Right cardiac atrium (tissue), 5 donors: ENCODE data around the gene PPM1G. TPM values are rescaled to one million over a fixed set of nuclear protein-coding genes. Genes with fewer than 3 reads are reported as not detected.

ENCODE experiments used
- ATAC-seq, 2 donors: fragments of 200-7000 bp; cut with Tn5 transposase; one replicate each; pipeline versions ENCODE4 v1.8.0 to v1.9.1; 2020; ENCODE audit warnings: moderate library complexity in 2 of 2, mild to moderate bottlenecking in 1 of 2
- DNase-seq, 3 donors: peaks; one replicate each; pipeline ENCODE4 v3.0.0-alpha.2; 2020
- H3K27ac ChIP-seq: one replicate; pipeline ENCODE4 v1.5.1; 2013; ENCODE audit warnings: mild to moderate bottlenecking, low read length, control low read depth, moderate library complexity
- H3K27me3 ChIP-seq: one replicate; pipeline ENCODE4 v1.6.1; 2013; ENCODE audit not compliant: control insufficient read depth, insufficient read depth
- H3K4me1 ChIP-seq: one replicate; pipeline ENCODE4 v1.6.1; 2013; ENCODE audit warnings: low read length; ENCODE audit not compliant: control insufficient read depth, insufficient read depth
- H3K4me3 ChIP-seq: one replicate; pipeline ENCODE4 v1.5.1; 2013; ENCODE audit warnings: low read length, control low read depth
- H3K9me3 ChIP-seq: one replicate; pipeline ENCODE4 v1.6.1; 2013; ENCODE audit warnings: low read length; ENCODE audit not compliant: control insufficient read depth
- WGBS: extraction: QIAGEN DNeasy Blood & Tissue Kit; methylation state at CpG from one replicate; pipeline ENCODE4 v1.1.7; 2013; 5-methylcytosine and 5-hydroxymethylcytosine counted together
- intact Hi-C, 4 donors: fragments of 100-400 bp; cut with DNase I; formaldehyde crosslinking; loops; one replicate each; pipeline versions ENCODE4 v1.11.0 to v1.14.0; 2022 to 2023
- polyA plus RNA-seq: library from polyadenylated mRNA; stranded (reverse); fragments of 200-250 nt; gene quantifications from one replicate; pipeline ENCODE4 v1.2.3, GENCODE V29; 2013
- total RNA-seq, 4 donors: library from RNA; stranded (reverse); fragmentation: NEBNext Ultra II Directional; extraction: Animal tissue kit (Norgen Biotek cat#: 25700); gene quantifications; one replicate each; pipeline ENCODE4 v1.2.1, GENCODE V29; 2021
- donor health status: healthy with polysubstance abuse.
- donor health status: DM: no; HTN: yes; CAD: no.
- donor health status: DM: no; HTN: no; CAD: no.
- donor health status: DM: no; HTN: yes; CAD: no; lungs with severe emphysema.
- donor health status: DM: yes; HTN: yes; CAD: no.

The PPM1G gene
- total and polyA plus RNA-seq, 5 donors: 31.5 to 40.4 (median 35.7) TPM

DNA sequence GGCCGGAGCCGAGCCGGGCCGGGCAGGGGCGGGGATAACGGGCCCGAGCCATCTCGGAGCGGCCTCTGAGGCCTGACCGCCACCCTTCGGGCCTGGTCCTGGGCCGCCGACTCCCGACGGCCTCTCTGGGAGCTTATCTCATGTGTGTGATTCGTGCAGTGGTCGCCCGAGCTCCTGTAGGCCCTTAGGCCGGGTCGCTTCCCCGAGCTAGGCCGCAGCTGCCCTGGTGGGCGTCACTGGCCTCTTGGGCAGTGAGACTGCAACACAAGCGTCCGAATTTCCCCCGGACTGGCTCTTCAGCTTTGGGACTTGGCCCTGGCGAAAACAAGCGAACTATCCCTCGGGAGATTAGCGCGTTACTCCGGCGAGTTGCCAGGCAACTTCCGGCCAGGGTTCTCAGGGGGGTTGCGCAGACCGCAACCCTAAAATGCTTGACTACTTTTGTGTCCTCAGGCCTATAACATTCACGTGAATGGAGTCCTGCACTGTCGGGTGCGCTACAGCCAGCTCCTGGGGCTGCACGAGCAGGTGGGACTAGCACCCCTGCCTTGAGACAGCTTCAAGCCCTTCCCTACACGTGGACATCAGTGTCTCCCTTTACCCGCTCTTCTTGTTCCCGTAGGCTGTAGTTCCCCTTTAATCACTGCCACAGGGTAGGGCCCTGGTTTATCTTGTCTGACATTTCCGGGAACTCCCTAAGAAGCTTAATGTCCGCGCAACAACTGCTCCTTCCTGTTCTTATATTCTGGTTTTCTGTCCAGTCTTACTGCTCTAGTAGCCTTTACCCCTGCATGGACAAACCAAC is 38.4 kb downstream of the PPM1G start:
- intact Hi-C loops: no loop called here
- ATAC-seq (peak; percentile 45 to 57), DNase-seq (peak in 2 of 3 donors; percentile 77)
- peak overlapping the region; percentile 73 for H3K27ac ChIP-seq
- WGBS: under 1% methylated on average over 46 of the region's 46 CpGs
- peaks cover 3% of the 10 kb centered on the region for H3K4me1 ChIP-seq
- H3K4me3 ChIP-seq: peak overlapping the region; percentile 70
- H3K9me3 ChIP-seq: no peaks in the 10 kb centered on the region
- no peaks in the 10 kb centered on the region for H3K27me3 ChIP-seq

DNA sequence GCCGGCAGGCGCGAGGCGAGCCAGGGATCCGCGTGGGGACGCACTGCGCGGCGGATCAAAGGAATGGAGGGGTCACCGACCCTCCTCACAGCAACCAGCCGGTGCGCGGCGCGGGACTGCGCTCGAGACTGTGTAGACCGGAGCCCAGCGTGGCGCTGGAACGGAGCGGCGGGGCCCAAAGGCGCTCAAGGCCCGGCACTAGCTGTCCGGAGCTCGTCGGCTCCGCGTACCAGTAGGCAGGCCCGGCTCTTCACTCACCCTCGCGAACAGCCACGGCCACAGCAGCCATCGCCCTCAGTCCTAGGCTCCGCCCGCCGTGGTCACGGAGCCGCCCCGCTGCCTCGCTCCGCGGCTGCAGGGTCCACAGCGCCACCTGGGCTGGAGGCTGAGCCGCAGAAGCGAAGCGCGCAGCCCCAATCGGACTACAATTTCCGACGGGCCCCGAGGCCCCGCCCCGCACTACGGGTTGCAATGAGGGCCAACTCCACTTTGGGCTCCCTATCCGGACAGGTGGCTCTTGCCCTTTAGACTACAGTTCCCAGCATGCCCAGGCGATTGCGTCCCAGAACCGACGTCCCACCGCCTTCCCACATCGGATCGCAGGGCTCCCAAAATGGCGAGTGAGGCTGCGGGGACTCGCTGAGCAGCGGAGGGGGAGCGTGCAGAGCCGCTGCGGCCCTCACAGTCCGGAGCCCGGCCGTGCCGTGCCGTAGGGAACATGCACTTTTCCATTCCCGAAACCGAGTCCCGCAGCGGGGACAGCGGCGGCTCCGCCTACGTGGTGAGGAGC is 39.2 kb downstream of the PPM1G start, which contains the start of the genes EIF2B4 and SNX17:
EIF2B4 (minus strand) TSS at position 313 of the 790 bp plus-strand sequence; CDS start at position 289, 24 bp downstream.
SNX17 (plus strand) TSS at position 591 of the 790 bp plus-strand sequence; CDS start at position 719, 128 bp downstream.
- intact Hi-C loops: no loop called here
- ATAC-seq: peak; percentile 96 to 97

DNA sequence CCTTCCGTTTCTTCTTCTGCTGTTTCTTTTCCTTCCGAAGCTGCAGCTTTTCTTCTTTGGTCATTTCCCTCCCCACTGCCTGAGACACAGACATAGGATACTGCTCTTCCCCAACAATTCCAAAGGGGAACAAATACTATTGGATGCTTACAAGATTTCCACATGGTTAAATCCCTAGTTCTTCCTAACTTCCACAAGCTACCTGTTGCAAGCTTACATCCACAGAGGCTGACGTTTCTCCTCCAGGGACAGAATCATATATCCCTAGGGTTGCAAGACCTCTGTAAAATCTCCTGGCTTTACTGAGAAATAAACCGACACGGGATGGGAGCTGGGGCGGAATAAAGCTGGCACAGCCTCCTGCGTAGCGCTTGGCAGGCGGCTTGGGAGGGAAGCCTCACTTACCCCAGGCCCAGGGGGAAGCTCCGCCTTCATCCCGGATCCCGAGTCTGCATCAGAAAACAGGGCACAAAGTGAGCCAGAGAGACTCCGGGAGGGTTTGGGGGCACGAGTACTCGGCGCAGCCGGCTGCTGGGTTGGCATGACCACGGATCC is 39.8 kb downstream of the PPM1G start:
- DNase-seq: peak in 1 of 3 donors; percentile 79
- intact Hi-C loops: no loop called here
- WGBS: 2% methylated on average over 18 of the region's 18 CpGs

More for the DNA sequence above, 39.2 kb downstream of the PPM1G start, which contains the start of the genes EIF2B4 and SNX17:
- peak; percentile 99 to 100 (median 100) for DNase-seq
- Histone ChIP-seq H3K4me1 (peaks cover 3% of the 10 kb centered on the region), H3K27ac (peak within 1 kb of the TSS; percentile 75), H3K4me3 (peak within 1 kb of the TSS; percentile 70), H3K9me3 (no peaks in the 10 kb centered on the region), H3K27me3 (no peaks in the 10 kb centered on the region)
- WGBS: under 1% methylated on average over 85 of the region's 85 CpGs

DNA sequence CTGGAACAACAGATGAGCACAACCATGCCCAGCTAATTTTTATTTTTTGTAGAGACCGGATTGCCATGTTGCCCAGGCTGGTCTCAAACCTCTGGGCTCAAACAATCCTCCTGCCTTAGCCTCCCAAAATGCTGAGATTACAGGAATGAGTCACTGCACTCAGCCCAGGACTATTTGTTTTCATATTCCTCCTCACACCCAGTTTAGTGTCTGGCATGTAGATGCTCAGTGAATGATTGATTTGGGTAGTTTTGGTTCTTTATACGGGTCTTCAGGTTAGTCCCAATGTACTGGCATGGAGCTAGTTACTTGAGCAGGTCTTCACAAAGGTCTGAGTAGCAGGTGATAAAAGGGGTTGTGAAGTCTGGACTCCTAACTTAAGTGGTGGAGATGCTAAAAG is 45.5 kb downstream of the PPM1G start:
- DNase-seq: no peak
- WGBS: 86% methylated on average over 2 of the region's 2 CpGs
- no peak for ATAC-seq
- H3K27me3 ChIP-seq: no peaks in the 10 kb centered on the region
- H3K9me3 ChIP-seq: no peaks in the 10 kb centered on the region
- H3K27ac ChIP-seq: no peak overlapping the region
- H3K4me3 ChIP-seq: no peak overlapping the region
- intact Hi-C loops: no loop called here
- no peaks in the 10 kb centered on the region for H3K4me1 ChIP-seq

More for the DNA sequence above, 39.8 kb downstream of the PPM1G start:
- peak; percentile 44 to 65 for ATAC-seq
- Histone ChIP-seq H3K27ac (peak overlapping the region; percentile 75), H3K4me3 (peak overlapping the region; percentile 60), H3K4me1 (peaks cover 3% of the 10 kb centered on the region), H3K27me3 (no peaks in the 10 kb centered on the region), H3K9me3 (no peaks in the 10 kb centered on the region)

DNA sequence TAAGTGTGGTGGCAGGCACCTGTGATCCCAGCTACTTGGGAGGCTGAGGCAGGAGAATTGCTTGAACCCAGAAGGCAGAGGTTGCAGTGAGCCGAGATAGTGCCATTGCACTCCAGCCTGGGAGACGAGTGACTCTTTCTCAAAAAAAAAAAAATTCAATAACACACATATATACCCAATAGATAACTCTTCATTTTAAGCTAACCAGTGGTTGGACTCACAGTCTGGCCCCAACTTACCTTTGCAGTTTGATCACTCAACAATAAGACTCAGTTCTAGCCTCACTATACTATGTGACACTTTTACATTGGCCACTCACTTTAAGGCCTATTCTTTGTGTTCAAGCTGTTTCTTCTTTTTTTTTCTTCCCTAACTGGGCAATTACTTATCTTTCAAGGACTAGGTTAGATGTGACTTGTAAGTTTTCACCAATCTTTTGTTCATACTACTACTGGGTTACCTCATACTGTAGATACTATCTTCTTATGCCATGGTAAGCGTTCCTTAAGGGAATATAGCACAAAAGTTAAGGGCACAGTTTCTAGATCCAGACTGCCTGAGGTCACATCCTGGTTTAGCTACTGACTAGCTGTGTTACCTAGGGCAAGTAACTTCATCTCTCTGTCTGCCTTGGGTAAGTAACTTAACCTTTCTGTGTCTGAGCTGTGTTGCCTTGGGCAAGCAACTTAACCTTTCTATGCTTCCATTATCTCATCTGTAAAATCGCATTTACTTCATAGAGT is 46.5 kb downstream of the PPM1G start:
- Histone ChIP-seq H3K4me1 (no peaks in the 10 kb centered on the region), H3K27me3 (no peaks in the 10 kb centered on the region), H3K27ac (no peak overlapping the region), H3K4me3 (no peak overlapping the region), H3K9me3 (no peaks in the 10 kb centered on the region)
- intact Hi-C loops: no loop called here
- WGBS: 90% methylated on average over 4 of the region's 4 CpGs
- no peak for DNase-seq
- no peak for ATAC-seq

DNA sequence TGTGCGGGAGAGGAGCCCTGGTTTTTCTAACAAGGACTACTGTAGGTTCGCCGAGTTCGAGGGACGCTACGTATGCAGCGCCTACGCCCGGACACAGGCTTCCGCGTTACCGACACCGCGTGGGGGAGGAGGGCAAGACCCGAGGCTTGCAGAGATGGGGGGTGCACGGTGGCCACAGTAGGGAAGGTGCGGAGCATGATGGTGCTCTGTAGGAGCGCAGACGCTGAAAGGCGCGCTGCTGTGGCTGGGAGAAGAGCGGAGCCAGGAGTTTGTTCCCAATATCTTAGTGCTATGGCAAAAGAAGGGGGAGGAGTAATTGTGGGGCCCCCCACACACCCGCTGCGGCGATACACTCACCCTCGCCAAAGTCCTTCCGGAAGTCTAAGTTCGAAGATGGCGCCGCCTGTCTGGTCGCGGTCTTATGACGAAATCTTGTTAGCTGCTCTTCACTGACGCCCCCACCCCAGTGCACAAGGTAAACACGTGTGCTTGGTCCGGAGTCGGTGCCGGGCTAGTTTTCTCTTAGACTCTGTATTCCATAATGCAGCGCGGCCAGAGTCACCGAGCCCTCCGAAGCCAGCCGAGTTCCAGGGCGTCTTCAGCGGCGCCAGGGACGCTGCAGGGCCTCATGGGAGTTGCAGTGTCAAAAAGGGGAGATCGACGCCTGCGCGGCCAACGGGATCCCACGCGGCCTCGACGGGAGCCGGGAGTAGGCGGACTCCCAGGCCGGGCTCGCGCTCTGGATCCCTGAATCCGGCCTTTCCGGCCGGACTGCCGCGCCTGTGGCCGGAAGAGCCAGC is 52.8 kb downstream of the PPM1G start, which contains the start of gene GTF3C2:
GTF3C2 (minus strand) TSS at position 383 of the 800 bp plus-strand sequence. CDS start 13,210 bp downstream, outside the sequence.
- intact Hi-C loops: no loop called here
- ATAC-seq: peak; percentile 97
- H3K27ac ChIP-seq: peak within 1 kb of the TSS; percentile 96
- no peaks in the 10 kb centered on the region for H3K9me3 ChIP-seq
- DNase-seq: peak; percentile 95 to 98 (median 97)
- H3K27me3 ChIP-seq: no peaks in the 10 kb centered on the region
- H3K4me3 ChIP-seq: peak within 1 kb of the TSS; percentile 53
- peaks cover 2% of the 10 kb centered on the region for H3K4me1 ChIP-seq
- WGBS: under 1% methylated on average over 67 of the region's 67 CpGs

DNA sequence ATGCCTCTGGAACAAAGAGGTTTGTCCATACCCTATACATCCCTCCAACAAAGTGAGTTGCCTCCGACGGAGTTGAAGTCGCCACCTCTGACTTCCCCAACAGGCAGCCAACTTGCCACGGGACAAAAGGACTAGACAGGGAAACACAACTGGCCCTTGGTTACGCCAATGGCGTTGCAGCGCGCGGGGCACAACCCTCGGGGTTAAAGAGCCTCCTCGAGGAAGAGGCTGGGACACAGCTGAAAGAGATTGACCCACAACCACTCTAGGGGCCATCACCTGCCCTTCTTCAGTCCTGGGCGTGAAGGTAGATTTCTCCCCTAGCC is 53.4 kb downstream of the PPM1G start:
- Histone ChIP-seq H3K9me3 (no peaks in the 10 kb centered on the region), H3K4me3 (peak overlapping the region; percentile 53), H3K27me3 (no peaks in the 10 kb centered on the region), H3K4me1 (peaks cover 2% of the 10 kb centered on the region), H3K27ac (peak overlapping the region; percentile 96)
- intact Hi-C loops: no loop called here
- DNase-seq (peak; percentile 43 to 70 (median 68)), ATAC-seq (peak; percentile 19 to 31)
- under 1% methylated on average over 12 of the region's 12 CpGs for WGBS

DNA sequence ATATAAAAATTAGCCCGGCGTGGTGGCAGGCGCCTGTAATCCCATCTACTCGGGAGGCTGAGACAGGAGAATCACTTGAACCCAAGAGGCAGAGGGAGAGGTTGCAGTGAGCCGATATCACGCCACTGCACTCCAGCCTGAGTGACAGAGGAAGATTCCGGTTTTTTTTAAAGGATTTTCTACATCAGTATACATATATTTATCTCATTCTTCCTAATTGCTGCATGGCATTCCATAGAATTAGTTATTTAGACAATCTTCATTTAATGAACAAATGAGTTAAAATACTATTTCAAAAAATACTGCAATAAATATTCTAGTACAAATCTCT is 54.8 kb downstream of the PPM1G start:
- no peak for ATAC-seq
- peak in 1 of 3 donors; percentile 1 for DNase-seq
- 93% methylated on average over 7 of the region's 7 CpGs for WGBS
- intact Hi-C loops: no loop called here
- Histone ChIP-seq H3K4me3 (no peak overlapping the region), H3K27me3 (no peaks in the 10 kb centered on the region), H3K9me3 (no peaks in the 10 kb centered on the region), H3K27ac (no peak overlapping the region), H3K4me1 (peaks cover 2% of the 10 kb centered on the region)

DNA sequence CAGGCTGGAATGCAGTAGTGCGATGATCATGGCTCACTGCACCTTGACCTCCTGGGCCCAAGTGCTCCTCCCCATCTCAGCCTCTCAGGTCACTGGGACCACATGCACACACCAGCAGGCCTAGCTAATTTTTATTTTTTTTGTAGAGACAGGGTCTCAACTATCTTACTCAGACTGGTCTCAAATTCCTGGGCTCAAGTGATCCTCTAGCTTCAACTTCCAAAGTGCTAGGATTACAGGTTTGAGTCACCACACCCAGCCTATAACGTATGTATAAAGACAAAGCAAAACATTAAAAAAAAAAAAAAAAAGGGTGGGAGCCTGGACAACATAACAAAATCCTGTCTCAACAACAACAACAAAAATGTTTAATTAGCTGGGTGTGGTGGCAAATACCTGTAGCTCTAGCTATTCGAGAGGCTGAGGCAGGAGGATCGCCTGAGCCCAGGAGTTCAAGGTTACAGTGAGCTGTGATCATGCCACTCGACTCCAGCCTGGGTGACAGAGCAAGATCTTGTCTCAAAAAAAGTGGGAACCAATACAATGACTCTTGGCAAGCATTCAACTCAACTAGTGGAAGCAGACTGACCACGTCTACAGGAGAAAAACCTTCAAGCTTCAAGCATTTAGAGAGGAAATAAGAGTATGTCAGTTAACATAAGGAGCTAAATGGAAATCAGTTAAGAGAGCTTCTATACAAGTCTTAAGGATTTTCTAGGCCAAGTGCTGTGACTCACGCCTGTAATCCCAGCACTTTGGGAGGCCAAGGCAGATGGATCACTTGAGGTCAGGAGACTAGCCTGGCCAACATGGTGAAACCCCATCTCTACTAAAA is 55.4 kb downstream of the PPM1G start:
- ATAC-seq: no peak
- H3K4me1 ChIP-seq: peaks cover 2% of the 10 kb centered on the region
- no peaks in the 10 kb centered on the region for H3K27me3 ChIP-seq
- no peak overlapping the region for H3K4me3 ChIP-seq
- DNase-seq: no peak
- WGBS: 75% methylated on average over 7 of the region's 7 CpGs
- intact Hi-C loops: no loop called here
- no peaks in the 10 kb centered on the region for H3K9me3 ChIP-seq
- H3K27ac ChIP-seq: no peak overlapping the region
